ENCODE measurements around the gene DYNLT1.

- TF ChIP-seq CTCF (conservative IDR thresholded peaks at IDR 0.05; ENCODE audit: low read length), result no peak
- TF ChIP-seq EZH2phosphoT487 (IDR thresholded peaks at IDR 0.05; ENCODE audit: borderline replicate concordance, low read depth, low read length), result no peak
These were observed 5.0 kb upstream of the DYNLT1 start, which contains the start of gene SYTL3 for GRCh38 chr6:158649289-158650143.
